Activated naive CD4-positive, alpha-beta T cell (primary cell): ENCODE results near the gene PSTPIP1.

Experiments
- DNase-seq, 4 experiments: peaks; one replicate each; lab custom pipeline; 2025; lab: John Stamatoyannopoulos, UW

The PSTPIP1 gene

DNA sequence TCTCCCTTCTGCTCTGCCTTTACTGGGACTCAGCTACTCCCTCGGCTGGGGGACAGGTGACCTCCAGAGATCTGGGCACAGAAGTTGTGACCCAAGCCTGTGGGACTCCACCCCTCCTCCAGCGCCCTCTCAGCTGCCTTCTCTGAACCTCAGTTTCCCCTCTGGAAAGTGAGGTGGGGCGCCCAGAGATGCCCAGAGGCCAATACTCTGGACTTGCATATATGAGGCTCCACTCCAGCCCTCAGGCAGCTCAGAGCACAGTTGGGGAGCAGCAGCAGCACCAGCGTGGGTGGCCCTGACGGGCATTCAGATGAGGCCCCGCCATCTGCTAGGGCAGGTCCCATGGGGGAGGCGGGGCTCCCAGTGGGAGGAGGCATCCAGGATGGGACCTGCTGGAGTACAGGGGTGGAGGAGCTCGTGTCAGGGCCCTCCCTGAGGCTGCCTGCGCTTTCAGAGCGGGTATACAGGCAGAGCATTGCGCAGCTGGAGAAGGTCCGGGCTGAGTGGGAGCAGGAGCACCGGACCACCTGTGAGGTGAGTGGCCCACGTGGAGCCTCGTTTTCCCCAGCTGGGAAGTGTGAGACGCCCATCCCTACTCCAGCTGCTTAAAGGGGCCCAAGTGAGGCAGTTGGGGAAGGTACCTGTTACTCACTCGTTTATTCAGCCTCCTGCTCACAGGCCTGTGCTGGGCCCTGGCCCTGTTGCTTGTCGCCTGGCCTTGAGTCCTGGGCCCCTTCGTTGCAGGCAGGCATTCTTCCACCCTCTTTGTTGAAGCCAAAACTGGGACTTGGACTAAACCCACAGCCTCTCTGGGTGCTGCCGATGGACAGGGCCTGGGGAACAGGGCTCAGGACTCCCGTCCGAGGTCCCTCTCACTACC, 35.4 kb downstream of the PSTPIP1 start:
- DNase-seq: no peak

DNA sequence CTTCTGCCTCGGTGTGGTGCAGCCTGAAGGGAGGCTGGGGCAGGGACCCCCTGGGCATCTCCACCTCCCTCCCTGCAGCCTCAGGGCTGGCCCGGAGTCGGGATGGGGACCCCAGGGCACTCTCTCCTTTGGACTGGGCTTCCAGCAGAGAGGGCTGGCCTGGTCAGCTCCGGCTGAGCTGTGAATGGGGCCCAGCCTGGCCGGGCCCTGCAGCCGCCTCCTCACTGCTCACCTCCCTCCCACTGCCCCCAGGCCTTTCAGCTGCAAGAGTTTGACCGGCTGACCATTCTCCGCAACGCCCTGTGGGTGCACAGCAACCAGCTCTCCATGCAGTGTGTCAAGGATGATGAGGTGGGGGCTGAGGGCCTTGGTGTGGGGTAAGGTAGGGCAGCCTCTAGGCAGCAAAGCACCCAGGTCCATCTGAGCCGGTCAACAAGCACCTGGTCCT, 36.0 kb downstream of the PSTPIP1 start:
- DNase-seq: no peak

DNA sequence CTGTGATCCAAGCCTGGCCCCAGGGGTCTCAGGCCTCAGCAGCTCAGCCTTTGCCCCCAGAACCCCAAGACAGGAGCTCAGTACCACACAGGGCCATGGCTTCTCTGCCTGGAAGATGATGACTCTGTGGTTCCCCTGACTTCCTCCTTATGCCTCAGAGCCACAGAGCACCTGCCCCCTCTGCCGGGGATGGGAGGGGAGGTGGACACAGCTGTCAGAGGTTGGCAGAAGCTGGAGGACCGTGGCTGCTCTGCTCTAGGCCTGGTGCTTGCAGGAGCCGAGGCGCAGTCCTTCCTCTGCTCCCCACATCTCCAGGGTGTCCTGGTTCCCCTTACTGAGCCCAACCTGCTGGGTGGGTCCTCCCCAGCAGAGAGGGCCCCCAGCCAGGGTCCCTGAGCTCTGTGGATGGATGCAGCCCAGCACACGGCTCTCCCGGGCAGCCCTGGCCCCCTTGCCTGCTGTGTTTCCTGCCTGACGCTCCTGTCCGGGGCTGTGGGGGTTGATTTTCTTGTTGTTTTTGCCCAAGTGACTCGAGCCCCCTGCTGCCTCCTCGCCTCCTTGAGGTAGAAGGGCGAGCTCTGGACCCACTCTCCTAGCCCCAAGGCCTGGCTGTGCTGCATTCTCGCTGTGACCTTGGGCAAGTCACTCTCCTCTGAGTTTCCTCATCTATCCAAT, 36.6 kb downstream of the PSTPIP1 start:
- peak in 1 of 4 experiments; percentile 26 for DNase-seq

DNA sequence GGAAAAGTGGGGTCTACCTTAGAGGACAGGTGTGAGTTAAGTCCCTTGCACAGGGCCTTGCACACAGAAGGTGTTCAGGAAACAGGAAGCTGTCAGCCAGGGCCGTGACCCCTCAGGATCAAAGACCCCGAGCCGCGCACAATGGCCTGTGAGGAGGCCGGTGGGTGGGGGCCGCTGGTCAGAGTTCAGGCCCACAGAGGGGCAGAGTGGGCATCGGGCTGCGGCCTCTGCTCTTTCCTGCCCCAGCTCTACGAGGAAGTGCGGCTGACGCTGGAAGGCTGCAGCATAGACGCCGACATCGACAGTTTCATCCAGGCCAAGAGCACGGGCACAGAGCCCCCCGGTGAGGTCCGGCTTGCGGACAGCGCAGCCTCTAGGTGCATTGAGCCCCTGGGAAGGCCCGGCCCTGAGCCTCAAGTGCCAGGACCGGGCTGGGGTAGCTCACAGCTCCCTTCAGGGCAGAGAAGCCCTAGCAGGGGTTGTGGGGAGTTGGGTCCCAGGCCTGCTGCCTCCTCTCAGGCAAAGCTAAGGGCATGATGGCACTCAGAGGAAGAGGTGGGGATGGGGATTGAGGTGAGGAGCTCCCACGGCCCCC, 37.2 kb downstream of the PSTPIP1 start:
- DNase-seq: no peak

DNA sequence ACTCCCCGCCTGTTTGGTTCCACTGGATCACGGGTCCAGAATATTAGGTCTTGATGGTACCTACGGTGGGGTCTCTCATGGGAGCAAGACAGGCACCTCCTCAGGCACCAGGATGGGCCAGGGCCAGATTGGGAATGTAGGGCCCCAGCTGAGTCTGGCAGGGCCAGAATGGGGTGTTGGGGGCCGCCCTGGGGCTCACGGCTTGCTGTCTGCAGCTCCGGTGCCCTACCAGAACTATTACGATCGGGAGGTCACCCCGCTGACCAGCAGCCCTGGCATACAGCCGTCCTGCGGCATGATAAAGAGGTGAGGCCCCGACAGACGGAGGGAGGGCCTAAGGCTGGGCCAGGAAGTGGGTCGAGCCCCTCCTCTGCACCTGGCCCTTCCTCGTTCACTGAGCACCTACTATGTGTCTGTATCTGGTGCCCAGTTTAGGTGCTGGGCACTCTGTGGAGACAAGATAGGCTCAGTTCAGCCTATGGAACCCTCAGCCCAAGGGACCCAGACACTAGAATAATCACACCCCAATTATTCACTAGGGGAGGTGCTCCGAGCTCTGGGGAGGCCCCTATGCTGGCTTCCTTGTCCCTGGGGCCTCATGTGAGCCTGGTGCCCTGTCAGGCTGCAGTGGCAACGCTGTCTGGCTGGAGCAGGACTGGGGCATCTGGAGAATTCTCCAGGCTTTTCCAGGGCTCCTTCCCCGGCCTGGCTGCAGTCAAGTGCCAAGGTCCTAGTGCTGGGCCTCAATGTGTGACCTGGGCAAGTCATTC, 37.9 kb downstream of the PSTPIP1 start:
- no peak for DNase-seq

DNA sequence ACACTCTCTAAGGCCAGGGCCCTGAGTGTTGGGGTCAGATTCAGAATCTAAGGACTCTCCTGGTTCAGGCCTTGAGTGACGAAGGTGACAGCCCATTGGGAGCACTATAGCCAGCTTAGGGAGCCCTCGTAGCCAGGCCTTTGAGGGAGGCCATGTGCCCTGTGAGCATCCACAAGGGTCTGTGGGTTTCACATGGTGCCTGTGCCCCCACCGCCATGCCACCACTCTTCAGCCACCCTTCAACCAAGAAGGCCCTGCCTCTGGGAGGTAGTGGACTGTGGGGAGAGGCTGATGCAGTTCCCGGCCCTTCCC, 38.4 kb downstream of the PSTPIP1 start:
- no peak for DNase-seq

DNA sequence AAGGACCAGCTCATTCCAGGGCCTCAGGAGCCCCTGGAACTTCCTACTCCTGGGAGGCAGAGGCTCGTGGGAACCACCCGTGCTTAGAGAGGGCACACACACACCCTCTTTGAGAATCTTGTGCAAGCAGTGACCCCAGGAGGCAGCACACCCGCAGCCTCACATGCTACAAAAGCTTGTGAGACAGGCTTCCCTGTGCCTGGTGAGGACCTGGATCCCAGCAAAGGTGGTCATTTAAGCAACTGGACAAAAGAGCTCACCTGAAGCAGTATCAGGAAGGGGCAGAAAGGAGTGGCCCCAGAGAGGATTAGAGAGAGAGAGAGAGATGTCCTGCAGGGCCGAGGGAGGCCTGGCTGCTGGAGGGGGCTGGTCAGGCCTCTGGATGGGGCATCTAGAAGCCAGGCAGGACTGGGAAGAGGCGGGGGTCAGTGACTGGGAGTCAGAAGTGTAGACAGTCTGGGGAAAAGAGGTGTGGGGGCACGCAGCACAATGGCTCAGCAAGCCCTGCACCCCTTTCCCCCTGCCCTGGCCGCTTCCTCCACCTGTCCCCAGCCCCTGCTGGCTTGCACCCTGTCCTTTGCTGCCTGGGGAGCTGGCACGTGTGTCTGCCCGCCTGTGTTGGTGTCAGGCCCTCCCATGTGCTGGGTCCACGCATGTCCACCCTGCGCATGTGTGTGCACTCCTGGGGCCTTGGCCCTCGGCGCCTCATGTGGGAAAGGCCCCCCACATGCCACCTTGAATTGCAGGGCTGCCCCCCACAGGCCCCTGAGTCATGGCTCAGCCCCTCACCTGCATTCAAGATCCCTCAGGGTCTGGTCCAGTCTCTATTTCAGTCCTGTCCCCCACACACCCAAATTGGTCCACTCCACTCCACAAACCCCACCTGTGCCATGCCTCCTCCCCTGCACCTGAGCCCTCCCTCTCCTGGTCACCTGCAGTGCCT, 39.1 kb downstream of the PSTPIP1 start:
- no peak for DNase-seq

DNA sequence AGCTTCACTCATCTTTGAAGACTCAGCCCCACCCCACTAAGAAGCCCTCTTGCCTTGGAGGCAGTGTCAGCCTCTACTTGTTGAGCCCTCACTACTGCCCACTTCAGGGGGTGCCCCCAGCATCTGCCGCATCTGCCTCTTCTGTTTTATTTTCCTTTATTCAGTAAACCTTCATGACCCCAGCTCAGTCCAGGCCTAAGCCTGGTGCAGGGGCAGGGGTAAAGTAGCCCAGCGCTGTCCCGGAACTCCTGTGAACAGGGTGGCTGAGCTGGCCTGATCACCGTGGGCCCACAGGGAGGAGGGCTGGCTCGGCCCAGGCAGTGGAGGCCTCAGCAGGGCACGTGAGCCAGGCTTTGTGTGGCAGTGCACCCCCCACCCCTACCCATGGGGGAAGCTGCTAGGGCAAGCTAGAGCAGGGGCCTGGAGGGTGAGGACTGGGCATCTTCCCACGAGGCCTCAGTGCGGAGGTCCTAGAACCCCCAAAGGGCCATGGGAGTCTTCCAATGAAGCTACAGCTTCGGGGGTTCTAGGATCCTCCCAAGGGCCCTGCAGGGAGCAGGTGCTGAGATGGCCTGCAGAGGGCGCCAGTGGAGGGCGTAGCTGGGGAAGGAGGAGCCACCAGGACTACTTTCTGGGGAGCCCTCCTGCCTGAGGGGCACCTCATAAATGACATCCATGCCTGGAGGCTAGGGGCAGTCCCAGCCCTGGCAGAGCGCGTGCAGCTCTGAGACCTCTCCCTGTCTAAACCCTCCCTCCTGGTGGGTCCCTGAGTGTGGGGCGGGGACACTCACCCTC, 40.0 kb downstream of the PSTPIP1 start:
- DNase-seq: peak in 3 of 4 experiments; percentile 28 to 48 (median 34)

DNA sequence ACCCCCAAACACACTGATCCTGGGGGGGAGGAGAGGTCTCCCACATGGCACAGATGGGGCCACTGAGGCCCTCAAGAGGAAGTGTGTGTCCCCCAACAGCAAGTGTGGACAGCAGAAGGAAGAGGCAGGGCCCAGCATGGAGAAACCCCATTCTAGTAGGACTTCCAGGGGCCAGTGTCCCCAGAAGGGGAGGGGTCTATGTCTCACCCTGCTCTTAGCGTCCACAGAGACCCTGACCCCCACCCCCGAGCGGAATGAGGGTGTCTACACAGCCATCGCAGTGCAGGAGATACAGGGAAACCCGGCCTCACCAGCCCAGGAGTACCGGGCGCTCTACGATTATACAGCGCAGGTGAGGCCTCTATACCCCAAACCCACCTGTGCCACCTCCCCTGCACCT, 40.7 kb downstream of the PSTPIP1 start:
- no peak for DNase-seq

DNA sequence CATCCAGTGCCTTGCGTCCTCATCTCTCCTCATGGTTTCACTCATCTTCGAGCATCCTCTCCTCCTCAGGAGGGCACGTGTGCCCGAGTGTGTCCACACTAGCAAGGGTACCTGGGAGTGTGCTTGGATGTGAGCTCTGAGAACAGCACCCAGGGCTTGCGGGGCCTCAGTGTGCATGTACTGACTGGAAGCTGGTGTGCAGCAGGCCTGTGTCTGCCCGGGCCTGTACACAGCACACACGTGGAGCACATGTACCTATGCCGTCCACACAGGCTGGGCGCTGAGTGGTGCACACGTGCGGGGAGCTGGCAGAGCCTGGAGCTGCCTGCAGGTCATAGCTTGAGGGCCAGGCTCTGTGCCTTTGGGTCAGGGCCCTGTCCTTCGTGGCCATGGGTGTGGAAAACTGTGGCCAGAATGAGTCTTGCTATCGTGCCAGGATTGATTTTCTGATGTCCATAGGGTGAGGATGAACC, 41.1 kb downstream of the PSTPIP1 start:
- DNase-seq: no peak

DNA sequence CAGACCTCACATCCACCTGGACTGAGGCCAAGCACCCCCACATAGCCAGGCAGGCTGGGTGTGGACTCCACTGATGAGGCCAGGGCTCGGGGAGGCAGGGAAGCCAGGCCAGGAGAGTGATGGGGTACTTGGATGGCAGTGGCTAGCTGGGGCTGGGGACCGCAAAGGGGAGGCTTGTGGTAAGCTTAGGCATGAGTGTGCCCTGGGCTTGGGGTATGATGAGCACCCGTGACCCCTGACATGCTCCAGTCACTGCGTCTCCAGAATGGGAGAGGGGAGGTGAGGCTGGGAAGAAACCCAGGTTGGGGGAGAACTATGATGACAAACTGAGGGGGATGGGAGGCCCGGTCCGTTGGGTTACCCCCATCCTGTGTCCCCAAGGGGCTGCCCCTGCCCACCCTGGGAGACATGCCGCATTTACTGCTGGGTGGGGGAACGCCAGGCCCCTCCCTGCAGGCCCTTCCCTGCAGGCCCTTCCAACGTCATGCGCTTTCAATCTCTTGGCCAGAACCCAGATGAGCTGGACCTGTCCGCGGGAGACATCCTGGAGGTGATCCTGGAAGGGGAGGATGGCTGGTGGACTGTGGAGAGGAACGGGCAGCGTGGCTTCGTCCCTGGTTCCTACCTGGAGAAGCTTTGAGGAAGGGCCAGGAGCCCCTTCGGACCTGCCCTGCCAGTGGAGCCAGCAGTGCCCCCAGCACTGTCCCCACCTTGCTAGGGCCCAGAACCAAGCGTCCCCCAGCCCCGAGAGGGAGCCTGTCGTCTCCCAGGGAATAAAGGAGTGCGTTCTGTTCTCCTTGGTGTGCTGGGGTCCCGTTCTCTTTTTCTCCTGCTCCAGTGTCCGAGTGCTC, 41.8 kb downstream of the PSTPIP1 start:
- DNase-seq: no peak

DNA sequence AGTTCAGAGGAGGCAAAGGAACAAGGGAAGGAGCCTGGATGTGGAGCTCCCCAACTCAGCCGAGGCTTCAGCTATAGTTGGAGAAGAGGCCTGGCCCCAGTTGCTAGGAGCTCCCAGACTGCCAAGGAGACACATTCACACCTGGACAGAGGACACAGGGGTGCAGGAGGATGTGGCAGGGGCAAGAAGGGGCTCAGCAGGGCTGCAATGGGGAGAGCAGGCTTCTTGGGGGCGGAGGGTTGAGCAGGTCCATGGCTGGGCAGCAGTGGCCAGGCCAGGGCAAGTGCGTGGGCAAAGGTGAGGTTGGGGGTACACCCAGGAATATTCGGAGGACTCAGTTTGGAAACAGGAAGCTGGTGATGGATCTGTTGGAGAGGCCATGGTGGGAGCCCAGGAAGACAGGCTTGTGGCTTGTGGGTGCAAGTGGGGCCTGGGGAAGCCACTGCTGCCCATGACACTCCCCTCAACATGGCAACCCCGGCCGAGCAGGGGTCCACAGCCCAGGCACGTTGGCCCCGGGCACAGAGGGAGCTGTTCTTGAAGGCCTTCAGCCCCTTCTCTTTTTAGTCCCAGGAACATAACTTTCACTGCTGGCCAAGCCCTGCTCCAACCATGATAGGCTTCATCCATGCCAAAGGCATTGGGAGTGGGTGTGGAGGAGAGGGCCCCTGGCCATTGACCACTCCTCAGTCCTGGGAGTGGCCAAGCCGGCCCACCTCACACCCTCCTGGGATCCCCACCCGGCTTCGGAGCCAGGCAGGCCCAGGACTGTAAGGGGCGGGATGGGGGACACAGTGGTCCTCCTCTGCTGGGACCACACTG, 42.7 kb downstream of the PSTPIP1 start:
- DNase-seq: no peak

DNA sequence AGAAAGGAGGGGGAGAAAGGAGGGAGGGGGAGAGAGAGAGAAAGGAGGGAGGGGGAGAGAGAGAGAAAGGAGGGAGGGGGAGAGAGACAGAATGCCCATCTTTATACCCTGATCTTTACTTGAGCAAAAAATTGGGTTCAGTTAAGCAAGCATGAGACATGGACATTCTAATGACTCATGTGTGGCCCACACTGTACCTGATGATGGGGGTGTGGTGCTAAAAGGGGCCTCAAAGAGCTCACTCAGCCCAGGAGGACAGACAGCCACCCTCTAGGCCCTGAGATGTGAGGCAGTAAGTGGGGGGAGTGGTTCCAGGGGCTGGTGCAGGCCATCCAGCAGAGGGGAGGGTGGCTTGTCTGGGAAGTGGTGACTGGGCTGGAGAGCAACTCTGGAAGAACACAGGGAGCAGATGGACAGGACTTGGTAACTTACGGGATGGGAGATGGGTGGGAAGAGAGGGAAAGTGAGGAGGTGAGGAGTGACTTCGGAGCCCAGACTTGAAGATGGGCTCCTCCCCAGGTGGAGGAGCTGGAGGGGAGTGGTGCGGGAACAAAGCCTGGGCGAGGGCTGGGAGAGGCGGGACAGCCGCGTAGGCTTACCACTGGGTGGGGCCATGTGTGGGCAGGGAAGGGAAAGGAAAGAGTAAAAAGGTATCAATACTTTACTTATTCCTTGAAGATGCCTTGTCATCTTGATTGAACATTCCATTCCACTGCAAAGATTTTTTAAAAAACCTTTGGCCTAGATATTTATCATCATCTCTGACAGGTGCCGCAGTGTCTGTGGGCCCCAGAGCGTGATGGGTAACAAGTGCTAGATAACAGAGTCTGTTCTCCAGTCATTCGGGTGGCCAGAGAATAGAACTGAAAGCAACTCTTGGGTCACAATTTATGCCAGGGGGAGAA, 43.6 kb downstream of the PSTPIP1 start:
- no peak for DNase-seq

DNA sequence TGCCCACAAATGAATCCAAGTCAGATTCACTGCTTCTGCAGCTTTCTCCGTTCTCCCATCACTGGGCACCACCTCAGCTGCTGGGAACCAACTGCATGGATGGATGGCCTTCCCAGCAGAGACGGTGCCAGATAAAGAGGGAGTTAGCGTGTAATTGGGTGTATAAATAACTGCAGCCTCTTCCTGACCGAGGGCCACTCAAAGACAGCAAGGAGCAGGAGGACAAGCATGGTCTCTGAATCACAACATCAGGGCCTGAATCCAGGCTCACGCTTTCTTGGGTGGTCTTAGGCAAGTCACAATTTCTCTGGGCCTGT, 44.2 kb downstream of the PSTPIP1 start:
- no peak for DNase-seq

DNA sequence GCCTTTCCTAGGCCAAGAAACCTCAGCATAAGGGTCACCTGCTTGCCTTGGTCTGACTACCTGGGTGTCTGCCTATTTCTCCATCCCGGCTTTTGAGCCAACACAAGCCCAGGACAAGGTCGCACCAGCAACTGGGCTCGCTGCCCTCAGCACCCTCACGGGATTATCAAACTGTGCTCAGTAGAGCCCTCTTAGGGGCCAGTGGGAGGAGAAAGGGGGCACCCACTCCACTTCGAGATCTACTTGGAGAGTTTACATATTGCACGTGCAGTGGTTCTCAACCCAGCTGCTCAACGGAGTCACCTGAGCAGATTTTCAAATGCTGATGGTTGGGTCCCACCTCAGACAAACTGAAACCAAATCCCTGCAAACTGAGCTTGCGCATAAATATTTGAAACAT, 44.9 kb downstream of the PSTPIP1 start:
- DNase-seq: no peak

DNA sequence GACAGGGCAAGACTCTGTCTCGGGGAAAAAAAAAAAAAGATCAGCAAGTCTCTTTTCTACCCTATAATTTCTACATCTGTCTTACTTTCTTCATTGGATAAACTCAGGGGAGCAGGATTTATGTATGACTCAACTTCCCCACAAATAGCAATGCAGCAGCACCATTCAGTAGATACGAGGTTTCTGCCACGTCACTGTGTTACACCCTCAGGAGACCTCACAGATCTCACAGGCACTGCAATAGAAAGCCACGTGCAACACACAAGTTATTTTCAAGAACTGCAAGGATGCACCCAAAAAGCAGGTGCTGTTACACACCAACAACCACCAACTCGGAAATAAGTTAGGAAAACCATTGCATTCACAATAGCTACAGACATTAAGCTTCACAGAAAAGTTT, 45.7 kb downstream of the PSTPIP1 start:
- DNase-seq: no peak

DNA sequence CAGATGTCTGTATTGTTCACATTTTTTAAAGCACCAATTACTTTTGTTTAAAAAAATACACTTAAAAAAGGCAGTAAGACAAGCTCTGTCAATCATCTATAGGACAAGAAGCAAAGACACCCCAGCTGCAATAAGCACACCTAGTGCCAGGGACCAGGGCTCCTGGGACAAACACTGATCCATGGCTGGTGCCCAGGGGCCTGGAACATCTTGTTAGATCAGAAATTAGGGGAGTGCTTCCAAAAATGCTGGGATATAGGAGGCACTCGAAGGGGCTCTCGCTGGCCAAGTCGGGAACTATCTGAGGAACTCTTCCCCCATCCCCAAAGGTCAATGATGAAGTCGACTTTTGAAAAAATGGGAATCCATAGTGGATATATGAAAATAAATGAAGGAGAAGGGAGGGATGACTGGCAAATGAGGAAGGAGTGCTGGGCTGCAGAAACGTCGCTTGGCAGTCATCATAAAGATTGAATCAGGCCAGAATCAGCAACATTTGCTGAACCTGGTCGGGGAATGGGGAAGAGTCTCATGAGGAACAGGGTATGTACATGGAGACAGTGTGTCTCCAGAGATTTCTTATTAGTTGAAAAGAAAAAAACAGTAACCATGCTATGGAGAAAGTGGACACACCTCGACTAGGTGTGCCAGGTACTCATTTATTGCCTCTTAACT, 47.5 kb downstream of the PSTPIP1 start:
- DNase-seq: no peak
